K562 (cell line): ENCODE results near the gene ZNF629. TPM values are rescaled to one million over a fixed set of nuclear protein-coding genes. Genes with fewer than 3 reads are reported as not detected.

ENCODE experiments used
- ARNT ChIP-seq, 2 experiments: fragments of 450-650 bp; IDR thresholded peaks; 2 replicates each; pipeline ENCODE4 v1.6.1; 2016; ENCODE audit warnings: mild to moderate bottlenecking in 1 of 2
- CBX5 ChIP-seq: IDR thresholded peaks from 2 replicates; pipeline ENCODE4 v1.6.1; 2014; ENCODE audit warnings: low read depth, borderline replicate concordance
- POLR2AphosphoS2 ChIP-seq: IDR thresholded peaks from 2 replicates; pipeline ENCODE4 v1.6.1; 2012; ENCODE audit warnings: low read length, improper control_type of control experiment
- YBX1 ChIP-seq: fragments of 450-650 bp; IDR thresholded peaks from 2 replicates; pipeline ENCODE4 v1.7.1; 2016; ENCODE audit warnings: mild to moderate bottlenecking
- polyA plus RNA-seq, 8 experiments: library from polyadenylated mRNA; depleted of rRNA in 4 of 8; stranded (reverse) in 5 of 8; unstranded in 3 of 8; fragments of >200 nt; fragmentation: Nextera tagmentation in 2 of 8; fragmentation: Illumina TruSeq in 1 of 8; extraction: Ambion mirVana in 2 of 8; extraction: Trizol in 1 of 8; gene quantifications; 2 replicates each; pipeline versions ENCODE4 v1.2.1 to v1.2.3, GENCODE V29; 2011 to 2014; ENCODE audit warnings: inconsistent platforms in 1 of 8, missing spikeins in 1 of 8
- total RNA-seq, 7 experiments: library from RNA; depleted of rRNA in 6 of 7; stranded (reverse); fragments of >200 nt in 6 of 7; fragmentation: Illumina TruSeq in 2 of 7; extraction: Trizol in 2 of 7; gene quantifications; 2 replicates each; pipeline versions ENCODE4 v1.2.1 to v1.2.3, GENCODE V29; 2011 to 2021; ENCODE audit warnings: low replicate concordance in 1 of 7
- TF ChIP-seq, protein P1 (sequence below): sonication (generic); formaldehyde crosslinking; IDR thresholded peaks from 2 replicates; pipeline ENCODE4 v1.9.0; 2022; ENCODE audit warnings: mild to moderate bottlenecking, missing genetic modification reagents
- TF ChIP-seq, protein P2 (sequence below), 2 experiments: fragments of 450-650 bp; IDR thresholded peaks; 2 replicates each; pipeline ENCODE4 v1.6.1; 2018; ENCODE audit warnings: mild to moderate bottlenecking in 2 of 2, low read depth in 1 of 2; ENCODE audit not compliant: partially characterized antibody in 2 of 2
- TF ChIP-seq, protein P3 (sequence below): sonication (generic); formaldehyde crosslinking; IDR thresholded peaks from 2 replicates; pipeline ENCODE4 v1.8.0; 2022; ENCODE audit warnings: mild to moderate bottlenecking, missing genetic modification reagents
- TF ChIP-seq, protein P4 (sequence below), 2 experiments: fragments of 450-650 bp; formaldehyde crosslinking in 1 of 2; IDR thresholded peaks; 2 replicates each; pipeline versions ENCODE4 v1.4.0 to v1.6.1; 2014 to 2020; ENCODE audit warnings: mild to moderate bottlenecking in 2 of 2, borderline replicate concordance in 1 of 2, low read depth in 1 of 2

The ZNF629 gene
- total and polyA plus RNA-seq, 9 of the 15 experiments (the other 6 are each of a cell fraction or from before 2014, with no cell fraction given): 0.44 to 18.8 (median 7.4) TPM

DNA sequence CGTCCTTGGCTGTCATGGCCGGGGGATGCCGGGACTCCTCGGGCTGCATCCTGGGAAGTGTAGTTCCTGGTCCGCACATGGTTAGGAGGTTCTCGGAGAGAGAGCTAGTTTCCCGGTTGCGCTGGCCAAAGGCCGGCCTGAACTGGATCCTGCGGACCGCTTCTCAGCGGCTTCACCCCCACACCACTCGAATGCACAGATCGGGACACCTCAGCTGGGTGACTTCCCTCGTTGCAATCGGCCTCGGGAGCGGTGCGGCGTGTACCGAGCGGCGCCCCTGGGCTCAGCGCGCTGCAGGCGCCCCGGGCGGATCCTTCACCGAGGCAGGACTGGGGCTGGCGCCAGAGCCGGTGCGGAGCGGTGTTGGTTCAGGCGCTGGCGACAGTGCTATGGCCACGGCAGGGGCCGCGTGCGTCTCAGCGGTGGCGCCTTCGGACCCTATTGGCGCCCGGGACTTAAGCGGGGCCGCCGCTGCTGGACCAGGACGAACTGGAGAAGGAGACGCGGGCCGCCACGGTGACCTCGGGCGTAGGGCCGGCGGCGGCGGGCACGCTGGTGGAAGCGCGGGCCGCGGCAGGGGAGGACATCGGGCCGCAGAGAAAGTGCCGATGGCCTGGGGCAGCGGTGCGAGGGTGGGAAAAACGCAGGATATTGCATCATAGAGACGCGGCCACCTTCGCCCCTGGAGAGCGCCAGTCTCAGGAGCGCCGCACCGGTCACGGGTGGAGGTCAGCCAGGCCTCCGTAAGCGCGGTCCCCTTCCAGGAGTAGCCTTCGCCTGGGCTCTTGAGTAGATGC, 11.4 kb downstream of the ZNF629 start (continued):
- TF ChIP-seq CBX5 (no peak), YBX1 (no peak), ARNT (IDR thresholded peaks at IDR 0.05) (0 out of 4 replicates have a peak, but pooled peaks of 1 of the 2 experiments have one; percentile 30), POLR2AphosphoS2 (peak; percentile 98)
- TF ChIP-seq, protein P1, sequence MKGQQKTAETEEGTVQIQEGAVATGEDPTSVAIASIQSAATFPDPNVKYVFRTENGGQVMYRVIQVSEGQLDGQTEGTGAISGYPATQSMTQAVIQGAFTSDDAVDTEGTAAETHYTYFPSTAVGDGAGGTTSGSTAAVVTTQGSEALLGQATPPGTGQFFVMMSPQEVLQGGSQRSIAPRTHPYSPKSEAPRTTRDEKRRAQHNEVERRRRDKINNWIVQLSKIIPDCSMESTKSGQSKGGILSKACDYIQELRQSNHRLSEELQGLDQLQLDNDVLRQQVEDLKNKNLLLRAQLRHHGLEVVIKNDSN (CRISPR knock-in tag): peak; percentile 57; the same call in 1 of the 2 replicates
- TF ChIP-seq, protein P2, sequence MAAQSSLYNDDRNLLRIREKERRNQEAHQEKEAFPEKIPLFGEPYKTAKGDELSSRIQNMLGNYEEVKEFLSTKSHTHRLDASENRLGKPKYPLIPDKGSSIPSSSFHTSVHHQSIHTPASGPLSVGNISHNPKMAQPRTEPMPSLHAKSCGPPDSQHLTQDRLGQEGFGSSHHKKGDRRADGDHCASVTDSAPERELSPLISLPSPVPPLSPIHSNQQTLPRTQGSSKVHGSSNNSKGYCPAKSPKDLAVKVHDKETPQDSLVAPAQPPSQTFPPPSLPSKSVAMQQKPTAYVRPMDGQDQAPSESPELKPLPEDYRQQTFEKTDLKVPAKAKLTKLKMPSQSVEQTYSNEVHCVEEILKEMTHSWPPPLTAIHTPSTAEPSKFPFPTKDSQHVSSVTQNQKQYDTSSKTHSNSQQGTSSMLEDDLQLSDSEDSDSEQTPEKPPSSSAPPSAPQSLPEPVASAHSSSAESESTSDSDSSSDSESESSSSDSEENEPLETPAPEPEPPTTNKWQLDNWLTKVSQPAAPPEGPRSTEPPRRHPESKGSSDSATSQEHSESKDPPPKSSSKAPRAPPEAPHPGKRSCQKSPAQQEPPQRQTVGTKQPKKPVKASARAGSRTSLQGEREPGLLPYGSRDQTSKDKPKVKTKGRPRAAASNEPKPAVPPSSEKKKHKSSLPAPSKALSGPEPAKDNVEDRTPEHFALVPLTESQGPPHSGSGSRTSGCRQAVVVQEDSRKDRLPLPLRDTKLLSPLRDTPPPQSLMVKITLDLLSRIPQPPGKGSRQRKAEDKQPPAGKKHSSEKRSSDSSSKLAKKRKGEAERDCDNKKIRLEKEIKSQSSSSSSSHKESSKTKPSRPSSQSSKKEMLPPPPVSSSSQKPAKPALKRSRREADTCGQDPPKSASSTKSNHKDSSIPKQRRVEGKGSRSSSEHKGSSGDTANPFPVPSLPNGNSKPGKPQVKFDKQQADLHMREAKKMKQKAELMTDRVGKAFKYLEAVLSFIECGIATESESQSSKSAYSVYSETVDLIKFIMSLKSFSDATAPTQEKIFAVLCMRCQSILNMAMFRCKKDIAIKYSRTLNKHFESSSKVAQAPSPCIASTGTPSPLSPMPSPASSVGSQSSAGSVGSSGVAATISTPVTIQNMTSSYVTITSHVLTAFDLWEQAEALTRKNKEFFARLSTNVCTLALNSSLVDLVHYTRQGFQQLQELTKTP (IDR thresholded peaks at IDR 0.05; ENCODE audit: low read depth in 1 of 2, partially characterized antibody in 2 of 2): peak in 1 of 2 experiments; percentile 96
- TF ChIP-seq, protein P3, sequence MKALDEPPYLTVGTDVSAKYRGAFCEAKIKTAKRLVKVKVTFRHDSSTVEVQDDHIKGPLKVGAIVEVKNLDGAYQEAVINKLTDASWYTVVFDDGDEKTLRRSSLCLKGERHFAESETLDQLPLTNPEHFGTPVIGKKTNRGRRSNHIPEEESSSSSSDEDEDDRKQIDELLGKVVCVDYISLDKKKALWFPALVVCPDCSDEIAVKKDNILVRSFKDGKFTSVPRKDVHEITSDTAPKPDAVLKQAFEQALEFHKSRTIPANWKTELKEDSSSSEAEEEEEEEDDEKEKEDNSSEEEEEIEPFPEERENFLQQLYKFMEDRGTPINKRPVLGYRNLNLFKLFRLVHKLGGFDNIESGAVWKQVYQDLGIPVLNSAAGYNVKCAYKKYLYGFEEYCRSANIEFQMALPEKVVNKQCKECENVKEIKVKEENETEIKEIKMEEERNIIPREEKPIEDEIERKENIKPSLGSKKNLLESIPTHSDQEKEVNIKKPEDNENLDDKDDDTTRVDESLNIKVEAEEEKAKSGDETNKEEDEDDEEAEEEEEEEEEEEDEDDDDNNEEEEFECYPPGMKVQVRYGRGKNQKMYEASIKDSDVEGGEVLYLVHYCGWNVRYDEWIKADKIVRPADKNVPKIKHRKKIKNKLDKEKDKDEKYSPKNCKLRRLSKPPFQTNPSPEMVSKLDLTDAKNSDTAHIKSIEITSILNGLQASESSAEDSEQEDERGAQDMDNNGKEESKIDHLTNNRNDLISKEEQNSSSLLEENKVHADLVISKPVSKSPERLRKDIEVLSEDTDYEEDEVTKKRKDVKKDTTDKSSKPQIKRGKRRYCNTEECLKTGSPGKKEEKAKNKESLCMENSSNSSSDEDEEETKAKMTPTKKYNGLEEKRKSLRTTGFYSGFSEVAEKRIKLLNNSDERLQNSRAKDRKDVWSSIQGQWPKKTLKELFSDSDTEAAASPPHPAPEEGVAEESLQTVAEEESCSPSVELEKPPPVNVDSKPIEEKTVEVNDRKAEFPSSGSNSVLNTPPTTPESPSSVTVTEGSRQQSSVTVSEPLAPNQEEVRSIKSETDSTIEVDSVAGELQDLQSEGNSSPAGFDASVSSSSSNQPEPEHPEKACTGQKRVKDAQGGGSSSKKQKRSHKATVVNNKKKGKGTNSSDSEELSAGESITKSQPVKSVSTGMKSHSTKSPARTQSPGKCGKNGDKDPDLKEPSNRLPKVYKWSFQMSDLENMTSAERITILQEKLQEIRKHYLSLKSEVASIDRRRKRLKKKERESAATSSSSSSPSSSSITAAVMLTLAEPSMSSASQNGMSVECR (CRISPR knock-in tag): peak; percentile 83
- TF ChIP-seq, protein P4, sequence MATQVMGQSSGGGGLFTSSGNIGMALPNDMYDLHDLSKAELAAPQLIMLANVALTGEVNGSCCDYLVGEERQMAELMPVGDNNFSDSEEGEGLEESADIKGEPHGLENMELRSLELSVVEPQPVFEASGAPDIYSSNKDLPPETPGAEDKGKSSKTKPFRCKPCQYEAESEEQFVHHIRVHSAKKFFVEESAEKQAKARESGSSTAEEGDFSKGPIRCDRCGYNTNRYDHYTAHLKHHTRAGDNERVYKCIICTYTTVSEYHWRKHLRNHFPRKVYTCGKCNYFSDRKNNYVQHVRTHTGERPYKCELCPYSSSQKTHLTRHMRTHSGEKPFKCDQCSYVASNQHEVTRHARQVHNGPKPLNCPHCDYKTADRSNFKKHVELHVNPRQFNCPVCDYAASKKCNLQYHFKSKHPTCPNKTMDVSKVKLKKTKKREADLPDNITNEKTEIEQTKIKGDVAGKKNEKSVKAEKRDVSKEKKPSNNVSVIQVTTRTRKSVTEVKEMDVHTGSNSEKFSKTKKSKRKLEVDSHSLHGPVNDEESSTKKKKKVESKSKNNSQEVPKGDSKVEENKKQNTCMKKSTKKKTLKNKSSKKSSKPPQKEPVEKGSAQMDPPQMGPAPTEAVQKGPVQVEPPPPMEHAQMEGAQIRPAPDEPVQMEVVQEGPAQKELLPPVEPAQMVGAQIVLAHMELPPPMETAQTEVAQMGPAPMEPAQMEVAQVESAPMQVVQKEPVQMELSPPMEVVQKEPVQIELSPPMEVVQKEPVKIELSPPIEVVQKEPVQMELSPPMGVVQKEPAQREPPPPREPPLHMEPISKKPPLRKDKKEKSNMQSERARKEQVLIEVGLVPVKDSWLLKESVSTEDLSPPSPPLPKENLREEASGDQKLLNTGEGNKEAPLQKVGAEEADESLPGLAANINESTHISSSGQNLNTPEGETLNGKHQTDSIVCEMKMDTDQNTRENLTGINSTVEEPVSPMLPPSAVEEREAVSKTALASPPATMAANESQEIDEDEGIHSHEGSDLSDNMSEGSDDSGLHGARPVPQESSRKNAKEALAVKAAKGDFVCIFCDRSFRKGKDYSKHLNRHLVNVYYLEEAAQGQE (IDR thresholded peaks at IDR 0.05; ENCODE audit: borderline replicate concordance): peak; percentile 100
- TF ChIP-seq, protein P4 (CRISPR knock-in tag; IDR thresholded peaks at IDR 0.05; ENCODE audit: low read depth): peak; percentile 82
